SK-N-SH treated with all-trans-retinoic acid at 6 μM for 48 hours (cell line): Measurements from ENCODE around the gene FUBP3.

Experiments used
- ATAC-seq: fragments of 200-7000 bp; cut with Tn5 transposase; 3 replicates; pipeline ENCODE4 v1.9.1; 2020; ENCODE audit warnings: mild to moderate bottlenecking, moderate library complexity
- ARNTL ChIP-seq: fragments of 450-650 bp; formaldehyde crosslinking; IDR thresholded peaks from 2 replicates; pipeline ENCODE4 v1.5.0; 2020; ENCODE audit warnings: low read depth, mild to moderate bottlenecking, moderate library complexity, borderline replicate concordance
- CREB5 ChIP-seq: fragments of 250-450 bp; sonication (Bioruptor Pico); IDR thresholded peaks from 2 replicates; pipeline ENCODE4 v1.5.1; 2020; ENCODE audit warnings: low read depth, mild to moderate bottlenecking, moderate library complexity
- CSDC2 ChIP-seq: fragments of 250-450 bp; sonication (Bioruptor Pico); IDR thresholded peaks from 2 replicates; pipeline ENCODE4 v1.5.0; 2020; ENCODE audit warnings: mild to moderate bottlenecking, moderate library complexity
- ESRRG ChIP-seq: fragments of 250-450 bp; sonication (Bioruptor Pico); IDR thresholded peaks from 2 replicates; pipeline ENCODE4 v1.6.1; 2021; ENCODE audit warnings: mild to moderate bottlenecking
- GLIS3 ChIP-seq: fragments of 250-450 bp; sonication (Bioruptor Pico); IDR thresholded peaks from 2 replicates; pipeline ENCODE4 v1.5.0; 2020; ENCODE audit warnings: mild to moderate bottlenecking, moderate library complexity
- OSR1 ChIP-seq: fragments of 250-450 bp; sonication (Bioruptor Pico); IDR thresholded peaks from 2 replicates; pipeline ENCODE4 v1.8.0; 2022; ENCODE audit warnings: moderate library complexity, mild to moderate bottlenecking, inconsistent platforms
- PPARA ChIP-seq: fragments of 250-450 bp; sonication (Bioruptor Pico); IDR thresholded peaks from 2 replicates; pipeline ENCODE4 v1.5.0; 2020; ENCODE audit warnings: mild to moderate bottlenecking, borderline replicate concordance
- RARB ChIP-seq: fragments of 250-450 bp; sonication (Bioruptor Pico); IDR thresholded peaks from 2 replicates; pipeline ENCODE4 v1.8.0; 2021; ENCODE audit warnings: mild to moderate bottlenecking, moderate library complexity
- SNAI2 ChIP-seq: fragments of 250-450 bp; sonication (Bioruptor Pico); IDR thresholded peaks from 2 replicates; pipeline ENCODE4 v1.5.0; 2020; ENCODE audit warnings: mild to moderate bottlenecking, moderate library complexity
- TCF4 ChIP-seq: fragments of 250-450 bp; sonication (Bioruptor Pico); IDR thresholded peaks from 2 replicates; pipeline ENCODE4 v1.8.0; 2021; ENCODE audit warnings: mild to moderate bottlenecking, moderate library complexity, borderline replicate concordance
- TOX ChIP-seq: fragments of 250-450 bp; sonication (Bioruptor Pico); IDR thresholded peaks from 2 replicates; pipeline ENCODE4 v1.8.0; 2021; ENCODE audit warnings: mild to moderate bottlenecking, moderate library complexity, borderline replicate concordance
- TSHZ2 ChIP-seq: fragments of 250-450 bp; sonication (Bioruptor Pico); IDR thresholded peaks from 2 replicates; pipeline ENCODE4 v1.5.0; 2020; ENCODE audit warnings: mild to moderate bottlenecking, moderate library complexity
- ZC3H10 ChIP-seq: fragments of 250-450 bp; sonication (Bioruptor Pico); IDR thresholded peaks from 2 replicates; pipeline ENCODE4 v1.5.1; 2021; ENCODE audit warnings: mild to moderate bottlenecking, moderate library complexity
- ZFP3 ChIP-seq: fragments of 250-450 bp; sonication (Bioruptor Pico); IDR thresholded peaks from 2 replicates; pipeline ENCODE4 v1.5.0; 2020; ENCODE audit warnings: mild to moderate bottlenecking, moderate library complexity
- ZNF565 ChIP-seq: fragments of 450-650 bp; formaldehyde crosslinking; conservative IDR thresholded peaks from 2 replicates; pipeline ENCODE4 v1.5.0; 2020; ENCODE audit warnings: low read depth, mild to moderate bottlenecking, moderate library complexity
- ZNF70 ChIP-seq: fragments of 450-650 bp; formaldehyde crosslinking; IDR thresholded peaks from 2 replicates; pipeline ENCODE4 v1.5.0; 2020; ENCODE audit warnings: mild to moderate bottlenecking, moderate library complexity
- TF ChIP-seq, protein P1 (sequence below): fragments of 250-450 bp; sonication (Bioruptor Pico); IDR thresholded peaks from 2 replicates; pipeline ENCODE4 v1.8.0; 2020; ENCODE audit warnings: mild to moderate bottlenecking, moderate library complexity, borderline replicate concordance
- TF ChIP-seq, protein P2 (sequence below): fragments of 250-450 bp; sonication (Bioruptor Pico); IDR thresholded peaks from 2 replicates; pipeline ENCODE4 v1.8.0; 2021; ENCODE audit warnings: low read depth, mild to moderate bottlenecking, moderate library complexity, borderline replicate concordance

The FUBP3 gene

GRCh38 chr9:130626249-130626996 is 47.0 kb downstream of the FUBP3 start:
- ATAC-seq: no peak
- no peak for TF ChIP-seq ZC3H10 (CRISPR knock-in tag)
- no peak for TF ChIP-seq ESRRG (CRISPR knock-in tag)
- TF ChIP-seq GLIS3 (CRISPR knock-in tag): no peak
- no peak for TF ChIP-seq SNAI2 (CRISPR knock-in tag)
- no peak for TF ChIP-seq TCF4 (CRISPR knock-in tag)
- TF ChIP-seq, protein P1, sequence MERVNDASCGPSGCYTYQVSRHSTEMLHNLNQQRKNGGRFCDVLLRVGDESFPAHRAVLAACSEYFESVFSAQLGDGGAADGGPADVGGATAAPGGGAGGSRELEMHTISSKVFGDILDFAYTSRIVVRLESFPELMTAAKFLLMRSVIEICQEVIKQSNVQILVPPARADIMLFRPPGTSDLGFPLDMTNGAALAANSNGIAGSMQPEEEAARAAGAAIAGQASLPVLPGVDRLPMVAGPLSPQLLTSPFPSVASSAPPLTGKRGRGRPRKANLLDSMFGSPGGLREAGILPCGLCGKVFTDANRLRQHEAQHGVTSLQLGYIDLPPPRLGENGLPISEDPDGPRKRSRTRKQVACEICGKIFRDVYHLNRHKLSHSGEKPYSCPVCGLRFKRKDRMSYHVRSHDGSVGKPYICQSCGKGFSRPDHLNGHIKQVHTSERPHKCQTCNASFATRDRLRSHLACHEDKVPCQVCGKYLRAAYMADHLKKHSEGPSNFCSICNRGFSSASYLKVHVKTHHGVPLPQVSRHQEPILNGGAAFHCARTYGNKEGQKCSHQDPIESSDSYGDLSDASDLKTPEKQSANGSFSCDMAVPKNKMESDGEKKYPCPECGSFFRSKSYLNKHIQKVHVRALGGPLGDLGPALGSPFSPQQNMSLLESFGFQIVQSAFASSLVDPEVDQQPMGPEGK (CRISPR knock-in tag): no peak
- TF ChIP-seq CREB5 (CRISPR knock-in tag): no peak
- no peak for TF ChIP-seq CSDC2 (CRISPR knock-in tag)
- TF ChIP-seq TOX (CRISPR knock-in tag): no peak
- no peak for TF ChIP-seq PPARA (CRISPR knock-in tag)
- TF ChIP-seq ZNF70 (CRISPR knock-in tag): no peak
- TF ChIP-seq, protein P2, sequence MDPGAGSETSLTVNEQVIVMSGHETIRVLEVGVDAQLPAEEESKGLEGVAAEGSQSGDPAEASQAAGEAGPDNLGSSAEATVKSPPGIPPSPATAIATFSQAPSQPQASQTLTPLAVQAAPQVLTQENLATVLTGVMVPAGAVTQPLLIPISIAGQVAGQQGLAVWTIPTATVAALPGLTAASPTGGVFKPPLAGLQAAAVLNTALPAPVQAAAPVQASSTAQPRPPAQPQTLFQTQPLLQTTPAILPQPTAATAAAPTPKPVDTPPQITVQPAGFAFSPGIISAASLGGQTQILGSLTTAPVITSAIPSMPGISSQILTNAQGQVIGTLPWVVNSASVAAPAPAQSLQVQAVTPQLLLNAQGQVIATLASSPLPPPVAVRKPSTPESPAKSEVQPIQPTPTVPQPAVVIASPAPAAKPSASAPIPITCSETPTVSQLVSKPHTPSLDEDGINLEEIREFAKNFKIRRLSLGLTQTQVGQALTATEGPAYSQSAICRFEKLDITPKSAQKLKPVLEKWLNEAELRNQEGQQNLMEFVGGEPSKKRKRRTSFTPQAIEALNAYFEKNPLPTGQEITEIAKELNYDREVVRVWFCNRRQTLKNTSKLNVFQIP (CRISPR knock-in tag): no peak
- no peak for TF ChIP-seq TSHZ2 (CRISPR knock-in tag)

DNA sequence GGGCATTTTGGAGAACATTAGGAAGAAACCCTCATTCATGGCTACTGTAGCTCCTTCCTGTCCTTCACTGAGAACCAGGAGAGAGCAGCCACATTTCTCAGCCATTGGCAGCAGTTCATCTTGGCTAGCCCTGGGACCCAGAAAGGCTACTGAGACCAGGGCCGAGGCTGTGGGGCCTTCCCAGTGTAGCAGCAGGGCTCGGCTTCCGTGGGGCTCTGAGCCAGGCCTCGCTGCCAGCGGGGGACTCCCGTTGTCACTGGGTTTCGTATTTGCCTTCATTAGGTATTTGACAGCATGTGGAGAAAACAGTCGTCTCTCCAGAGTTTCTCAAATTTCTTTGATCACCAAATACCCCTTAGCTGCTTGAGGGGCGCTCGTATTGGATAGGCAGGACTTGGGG is 47.7 kb downstream of the FUBP3 start:
- TF ChIP-seq ZFP3 (CRISPR knock-in tag): no peak
- TF ChIP-seq ESRRG (CRISPR knock-in tag): no peak
- no peak for TF ChIP-seq ZNF70 (CRISPR knock-in tag)
- no peak for TF ChIP-seq TSHZ2 (CRISPR knock-in tag)
- no peak for ATAC-seq

DNA sequence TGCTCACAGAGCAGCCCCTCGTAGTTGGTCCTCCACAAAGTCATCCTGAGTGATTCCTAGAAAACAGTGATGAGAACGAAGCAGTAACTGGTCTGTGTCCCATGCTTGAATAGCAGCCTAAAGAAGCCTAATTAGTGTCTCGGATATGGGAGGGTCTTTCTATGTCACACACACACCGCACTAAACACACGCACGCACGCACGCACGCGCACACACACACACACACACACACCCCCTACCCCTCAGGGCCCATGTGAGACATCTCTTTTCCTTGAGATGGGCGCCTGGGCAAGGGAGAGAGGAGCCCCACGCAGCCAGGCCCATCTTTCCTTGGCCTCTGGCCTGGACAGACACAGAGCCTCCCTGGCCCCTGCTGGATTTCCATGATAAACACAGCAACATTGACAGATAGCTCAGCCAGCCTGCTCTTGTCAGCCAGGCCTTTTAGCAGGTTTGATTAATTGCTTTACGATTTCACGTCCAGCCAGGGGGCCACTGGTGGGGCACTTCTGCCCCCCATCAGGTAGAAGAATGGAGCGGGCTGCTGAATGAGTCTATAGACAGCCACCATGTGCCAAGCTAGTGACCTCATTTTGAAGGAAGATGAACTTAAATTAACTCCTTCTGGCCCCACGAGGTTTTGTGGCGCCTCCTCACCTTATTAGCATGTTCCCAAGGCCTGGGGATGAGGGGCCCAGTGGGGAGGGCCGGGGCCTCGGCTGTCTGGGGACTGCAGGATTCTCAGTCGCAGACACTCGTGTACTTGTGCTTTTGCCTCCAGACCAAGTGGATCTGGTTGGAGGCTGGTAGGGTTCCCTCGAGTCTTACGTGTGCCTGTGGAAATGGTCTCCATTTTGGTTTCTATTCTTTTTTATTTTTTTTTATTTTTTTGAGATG is 48.8 kb downstream of the FUBP3 start:
- no peak for ATAC-seq
- TF ChIP-seq OSR1 (CRISPR knock-in tag) (no peak), ZFP3 (CRISPR knock-in tag) (no peak), ZC3H10 (CRISPR knock-in tag) (no peak), RARB (CRISPR knock-in tag) (no peak), TOX (CRISPR knock-in tag) (no peak), GLIS3 (CRISPR knock-in tag) (no peak), TCF4 (CRISPR knock-in tag) (no peak), SNAI2 (CRISPR knock-in tag) (no peak), ARNTL (CRISPR knock-in tag) (no peak), ZNF565 (CRISPR knock-in tag) (no peak)
- TF ChIP-seq, protein P2 (CRISPR knock-in tag): no peak
